OCI-LY1 (cell line): ENCODE results near the gene SDK1.

Experiments
- H2AFZ ChIP-seq: fragments of 200-600 bp; sonication (generic), shearing (Covaris generic); 2 replicates; pipeline ENCODE4 v1.6.0; 2014; ENCODE audit warnings: antibody characterized with exemption, mild to moderate bottlenecking, low read length
- H3F3A ChIP-seq: fragments of 200-600 bp; sonication (generic), shearing (Covaris generic); 2 replicates; pipeline ENCODE4 v1.6.0; 2014; ENCODE audit warnings: mild to moderate bottlenecking, antibody characterized with exemption, low read length, moderate library complexity; ENCODE audit not compliant: insufficient read depth
- H3K27ac ChIP-seq: fragments of 200-600 bp; sonication (generic); 2 replicates; pipeline ENCODE4 v1.5.1; 2014; ENCODE audit warnings: low read length, mixed run types, mild to moderate bottlenecking, low read depth; ENCODE audit not compliant: poor library complexity, severe bottlenecking
- H3K27me3 ChIP-seq: fragments of 200-600 bp; sonication (generic); 2 replicates; pipeline ENCODE4 v1.6.0; 2014; ENCODE audit warnings: antibody characterized with exemption, mild to moderate bottlenecking, low read length, moderate library complexity; ENCODE audit not compliant: insufficient read depth
- H3K36me3 ChIP-seq: fragments of 200-600 bp; sonication (generic); 2 replicates; pipeline ENCODE4 v1.6.1; 2014; ENCODE audit warnings: mild to moderate bottlenecking, antibody characterized with exemption, low read length, moderate library complexity, mixed read lengths; ENCODE audit not compliant: insufficient read depth
- H3K4me1 ChIP-seq: fragments of 200-600 bp; sonication (generic); 2 replicates; pipeline ENCODE4 v1.5.1; 2014; ENCODE audit warnings: mild to moderate bottlenecking, low read length, moderate library complexity; ENCODE audit not compliant: insufficient read depth, severe bottlenecking
- H3K4me2 ChIP-seq: fragments of 200-600 bp; sonication (generic), shearing (Covaris generic); 2 replicates; pipeline ENCODE4 v1.6.1; 2014; ENCODE audit warnings: low read length
- H3K4me3 ChIP-seq: fragments of 200-600 bp; sonication (generic); 2 replicates; pipeline ENCODE4 v1.5.1; 2014; ENCODE audit warnings: low read length, low read depth, mild to moderate bottlenecking, mixed read lengths; ENCODE audit not compliant: poor library complexity, severe bottlenecking
- H3K79me2 ChIP-seq: fragments of 200-600 bp; shearing (Covaris generic); 2 replicates; pipeline ENCODE4 v1.6.1; 2016; ENCODE audit warnings: mixed run types, low read length, mixed read lengths; ENCODE audit not compliant: insufficient read depth
- H3K9ac ChIP-seq: fragments of 200-600 bp; sonication (generic), shearing (Covaris generic); 2 replicates; pipeline ENCODE4 v1.6.1; 2014; ENCODE audit warnings: mild to moderate bottlenecking, low read length, mixed read lengths
- H3K9me2 ChIP-seq: fragments of 200-600 bp; sonication (generic), shearing (Covaris generic); 2 replicates; pipeline ENCODE4 v1.6.1; 2014; ENCODE audit warnings: low read depth, mild to moderate bottlenecking, low read length, mixed read lengths
- H3K9me3 ChIP-seq: fragments of 200-600 bp; shearing (Covaris generic); 2 replicates; pipeline ENCODE4 v1.6.1; 2014; ENCODE audit warnings: low read length, mixed read lengths
- H4K20me1 ChIP-seq: fragments of 200-600 bp; sonication (generic), shearing (Covaris generic); 2 replicates; pipeline ENCODE4 v1.6.0; 2016; ENCODE audit warnings: mild to moderate bottlenecking, low read length; ENCODE audit not compliant: insufficient read depth
- EZH2 ChIP-seq: fragments of 200-600 bp; sonication (generic), shearing (Covaris generic); IDR thresholded peaks from 2 replicates; pipeline ENCODE4 v1.8.0; 2017; ENCODE audit warnings: borderline replicate concordance, mixed run types, mild to moderate bottlenecking, antibody characterized with exemption, low read length, moderate library complexity, mixed read lengths
- TF ChIP-seq, protein P1 (sequence below): fragments of 200-600 bp; sonication (generic), shearing (Covaris generic); IDR thresholded peaks from 2 replicates; pipeline ENCODE4 v1.5.1; 2017; ENCODE audit warnings: mild to moderate bottlenecking, antibody characterized with exemption, low read length, moderate library complexity, mixed read lengths

The SDK1 gene

DNA sequence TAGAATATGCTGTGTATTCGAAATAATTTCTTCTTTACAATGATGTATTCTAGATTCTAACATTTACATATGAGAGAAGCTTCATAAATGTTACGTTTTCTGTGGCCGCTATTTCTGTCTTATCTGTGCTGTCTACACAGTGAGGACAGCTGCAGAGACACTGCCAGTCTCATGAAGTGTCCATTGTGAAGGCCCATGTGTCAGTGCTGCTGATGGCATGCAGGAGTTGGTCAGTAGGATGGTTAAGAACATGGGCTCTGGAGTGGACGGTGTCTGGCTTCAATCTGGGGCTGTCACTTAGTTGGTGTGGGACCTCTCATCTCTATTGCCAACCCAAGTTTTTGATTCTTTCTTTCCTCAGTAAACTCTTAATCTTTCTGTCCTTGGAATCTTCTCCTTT is 137.3 kb downstream of the SDK1 start:
- Histone ChIP-seq H3K4me3 (no peak overlapping the region), H3K4me2 (no peak overlapping the region)

DNA sequence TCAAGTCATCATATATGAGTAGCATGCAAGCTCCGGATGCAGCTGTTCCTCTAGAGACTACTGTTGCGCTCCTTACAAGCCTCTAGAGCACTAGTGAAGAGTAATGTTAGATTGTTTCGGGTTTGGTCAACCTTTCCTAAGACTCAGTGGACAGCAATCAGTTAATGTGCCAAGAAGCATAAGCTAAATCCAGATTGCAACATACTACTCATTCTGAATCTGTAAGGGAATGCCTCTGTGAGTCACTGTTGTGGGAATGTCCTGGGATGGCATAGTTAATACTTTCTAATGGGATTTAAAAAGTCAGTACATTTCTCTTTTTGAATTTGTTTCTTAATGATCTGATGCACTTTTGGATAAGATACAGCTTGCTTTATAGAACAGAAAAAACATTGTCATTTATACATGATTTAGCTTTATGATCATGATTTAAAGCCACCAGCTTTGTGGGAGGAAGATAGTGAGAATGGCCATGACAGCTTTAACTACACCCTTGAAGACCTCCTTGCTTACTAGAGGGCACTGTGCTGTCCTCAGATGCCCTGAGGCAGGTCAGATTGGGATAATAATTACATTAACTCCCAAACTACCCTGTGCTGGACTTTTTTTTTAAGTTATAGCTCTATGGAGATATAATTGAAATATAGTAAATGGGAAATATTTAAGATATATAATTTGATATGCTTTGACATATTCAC is 138.4 kb downstream of the SDK1 start:
- Histone ChIP-seq H2AFZ (no peak overlapping the region), H3K4me2 (no peak overlapping the region), H3K36me3 (peaks cover 32% of the 10 kb centered on the region)

More for the DNA sequence above, 137.3 kb downstream of the SDK1 start:
- TF ChIP-seq EZH2, result no peak
- TF ChIP-seq, protein P1, sequence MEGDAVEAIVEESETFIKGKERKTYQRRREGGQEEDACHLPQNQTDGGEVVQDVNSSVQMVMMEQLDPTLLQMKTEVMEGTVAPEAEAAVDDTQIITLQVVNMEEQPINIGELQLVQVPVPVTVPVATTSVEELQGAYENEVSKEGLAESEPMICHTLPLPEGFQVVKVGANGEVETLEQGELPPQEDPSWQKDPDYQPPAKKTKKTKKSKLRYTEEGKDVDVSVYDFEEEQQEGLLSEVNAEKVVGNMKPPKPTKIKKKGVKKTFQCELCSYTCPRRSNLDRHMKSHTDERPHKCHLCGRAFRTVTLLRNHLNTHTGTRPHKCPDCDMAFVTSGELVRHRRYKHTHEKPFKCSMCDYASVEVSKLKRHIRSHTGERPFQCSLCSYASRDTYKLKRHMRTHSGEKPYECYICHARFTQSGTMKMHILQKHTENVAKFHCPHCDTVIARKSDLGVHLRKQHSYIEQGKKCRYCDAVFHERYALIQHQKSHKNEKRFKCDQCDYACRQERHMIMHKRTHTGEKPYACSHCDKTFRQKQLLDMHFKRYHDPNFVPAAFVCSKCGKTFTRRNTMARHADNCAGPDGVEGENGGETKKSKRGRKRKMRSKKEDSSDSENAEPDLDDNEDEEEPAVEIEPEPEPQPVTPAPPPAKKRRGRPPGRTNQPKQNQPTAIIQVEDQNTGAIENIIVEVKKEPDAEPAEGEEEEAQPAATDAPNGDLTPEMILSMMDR, result no peak
- H3K9me2 ChIP-seq, result no peaks in the 10 kb centered on the region
- H3K9ac ChIP-seq, result no peak overlapping the region
- H3K36me3 ChIP-seq, result peaks cover 22% of the 10 kb centered on the region; the same call in 1 of the 2 replicates
- H2AFZ ChIP-seq, result no peak overlapping the region
- H3K79me2 ChIP-seq, result peaks cover 18% of the 10 kb centered on the region; the same call in 1 of the 2 replicates
- no peaks in the 10 kb centered on the region for H4K20me1 ChIP-seq
- H3K27ac ChIP-seq, result no peak overlapping the region
- no peaks in the 10 kb centered on the region for H3K9me3 ChIP-seq
- H3K27me3 ChIP-seq, result no peaks in the 10 kb centered on the region
- peaks cover 15% of the 10 kb centered on the region for H3K4me1 ChIP-seq
- H3F3A ChIP-seq, result no peaks in the 10 kb centered on the region

DNA sequence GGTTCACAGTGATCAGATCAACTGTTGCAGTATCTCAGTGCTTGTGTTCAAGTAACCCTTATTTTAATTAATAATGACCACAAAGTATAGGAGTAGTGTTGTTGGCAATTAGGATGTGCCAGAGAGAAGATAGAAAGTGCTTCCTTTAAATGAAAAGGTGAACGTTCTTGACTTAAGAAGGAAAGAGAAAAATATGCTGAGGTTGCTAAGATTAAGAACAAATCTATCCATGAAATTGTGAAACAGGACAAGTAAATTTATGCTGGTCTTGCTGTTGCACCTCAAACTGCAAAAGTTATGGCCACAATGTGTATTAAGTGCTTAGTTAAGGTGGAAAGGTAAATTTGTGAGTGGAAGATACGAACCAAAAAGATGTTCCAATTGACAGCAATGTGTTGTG is 139.5 kb downstream of the SDK1 start:
- H3K9me2 ChIP-seq, result no peaks in the 10 kb centered on the region
- H3K4me2 ChIP-seq, result no peak overlapping the region
- no peaks in the 10 kb centered on the region for H3F3A ChIP-seq
- no peak for TF ChIP-seq EZH2
- TF ChIP-seq, protein P1, result no peak
- 0 out of 2 replicates have a peak, but pooled peaks cover 4% of the 10 kb centered on the region for H3K9me3 ChIP-seq
- peaks cover 42% of the 10 kb centered on the region for H3K36me3 ChIP-seq
- H3K27me3 ChIP-seq, result no peaks in the 10 kb centered on the region
- H3K4me1 ChIP-seq, result peaks cover 14% of the 10 kb centered on the region
- H2AFZ ChIP-seq, result no peak overlapping the region
- peaks cover 14% of the 10 kb centered on the region; the same call in 1 of the 2 replicates for H3K79me2 ChIP-seq
- H3K9ac ChIP-seq, result no peak overlapping the region
- H4K20me1 ChIP-seq, result no peaks in the 10 kb centered on the region
- no peak overlapping the region for H3K27ac ChIP-seq
- no peak overlapping the region for H3K4me3 ChIP-seq

More for the DNA sequence above, 138.4 kb downstream of the SDK1 start:
- peaks cover 15% of the 10 kb centered on the region for H3K4me1 ChIP-seq
- H3K9ac ChIP-seq, result no peak overlapping the region
- no peaks in the 10 kb centered on the region for H3F3A ChIP-seq
- no peaks in the 10 kb centered on the region for H4K20me1 ChIP-seq
- H3K27me3 ChIP-seq, result no peaks in the 10 kb centered on the region
- H3K27ac ChIP-seq, result no peak overlapping the region
- H3K4me3 ChIP-seq, result no peak overlapping the region
- TF ChIP-seq, protein P1, result no peak
- no peak for TF ChIP-seq EZH2
- H3K79me2 ChIP-seq, result peaks cover 18% of the 10 kb centered on the region; the same call in 1 of the 2 replicates
- no peaks in the 10 kb centered on the region for H3K9me2 ChIP-seq
- H3K9me3 ChIP-seq, result no peaks in the 10 kb centered on the region
